Gastrocnemius medialis (tissue), 4 donors: ENCODE data around the gene POU2AF1.

Experiments
- POLR2A ChIP-seq, 2 donors: fragments of 450-650 bp; IDR thresholded peaks; one replicate each; pipeline ENCODE4 v1.6.1; 2017; ENCODE audit warnings: antibody characterized with exemption in 2 of 2, mild to moderate bottlenecking in 2 of 2, moderate library complexity in 2 of 2
- TF ChIP-seq, protein P1 (sequence below), 5 experiments: fragments of 450-650 bp in 3 of 5; fragments of 200-600 bp in 2 of 5; sonication (generic) in 2 of 5; IDR thresholded peaks in 4 of 5; conservative IDR thresholded peaks in 1 of 5; 1 replicate in 4 of 5; 2 replicates in 1 of 5; pipeline ENCODE4 v1.5.1; 2016 to 2019; ENCODE audit warnings: antibody characterized with exemption in 5 of 5, mild to moderate bottlenecking in 3 of 5, moderate library complexity in 3 of 5

DNA sequence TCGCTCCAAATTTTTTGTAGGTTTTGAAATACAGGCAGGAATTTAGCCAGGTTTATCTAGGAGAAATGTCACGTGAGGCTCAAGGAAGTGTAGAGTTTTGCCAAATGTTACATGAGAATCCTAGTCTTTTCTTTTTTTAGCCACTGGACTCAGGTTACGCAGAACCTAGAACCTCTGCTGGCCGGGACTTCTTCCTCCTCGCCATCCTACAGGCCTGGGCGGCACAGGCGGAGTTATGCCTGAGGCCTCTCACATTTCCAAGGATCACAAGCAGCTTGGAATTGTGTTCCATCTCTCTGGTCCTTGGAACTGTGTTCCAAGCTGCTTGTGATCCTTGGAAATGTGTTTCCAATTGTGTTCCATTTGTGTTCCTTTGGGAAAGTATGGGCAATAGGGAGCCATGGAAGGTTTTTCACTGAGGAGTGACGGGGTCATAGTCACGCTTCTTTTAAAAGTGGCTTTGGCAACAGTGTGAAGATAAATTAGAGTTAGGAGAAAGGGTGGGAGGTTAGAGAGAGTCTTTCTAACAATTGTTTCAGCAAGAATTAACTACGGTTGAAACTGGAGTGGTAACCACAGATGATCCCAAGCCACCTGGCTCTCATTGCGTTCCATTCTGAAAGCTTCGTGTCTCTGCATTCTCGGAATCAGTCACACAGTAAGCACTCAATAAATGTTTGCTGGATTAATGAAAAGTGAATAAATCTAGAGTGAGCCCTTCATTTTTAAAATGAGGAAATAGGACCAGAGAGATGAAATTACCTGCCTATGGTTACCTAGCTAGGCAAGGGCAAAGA lies 12.5 kb upstream of the POU2AF1 start:
- TF ChIP-seq, protein P1, sequence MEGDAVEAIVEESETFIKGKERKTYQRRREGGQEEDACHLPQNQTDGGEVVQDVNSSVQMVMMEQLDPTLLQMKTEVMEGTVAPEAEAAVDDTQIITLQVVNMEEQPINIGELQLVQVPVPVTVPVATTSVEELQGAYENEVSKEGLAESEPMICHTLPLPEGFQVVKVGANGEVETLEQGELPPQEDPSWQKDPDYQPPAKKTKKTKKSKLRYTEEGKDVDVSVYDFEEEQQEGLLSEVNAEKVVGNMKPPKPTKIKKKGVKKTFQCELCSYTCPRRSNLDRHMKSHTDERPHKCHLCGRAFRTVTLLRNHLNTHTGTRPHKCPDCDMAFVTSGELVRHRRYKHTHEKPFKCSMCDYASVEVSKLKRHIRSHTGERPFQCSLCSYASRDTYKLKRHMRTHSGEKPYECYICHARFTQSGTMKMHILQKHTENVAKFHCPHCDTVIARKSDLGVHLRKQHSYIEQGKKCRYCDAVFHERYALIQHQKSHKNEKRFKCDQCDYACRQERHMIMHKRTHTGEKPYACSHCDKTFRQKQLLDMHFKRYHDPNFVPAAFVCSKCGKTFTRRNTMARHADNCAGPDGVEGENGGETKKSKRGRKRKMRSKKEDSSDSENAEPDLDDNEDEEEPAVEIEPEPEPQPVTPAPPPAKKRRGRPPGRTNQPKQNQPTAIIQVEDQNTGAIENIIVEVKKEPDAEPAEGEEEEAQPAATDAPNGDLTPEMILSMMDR (IDR thresholded peaks at IDR 0.05 in 4 of 5, conservative IDR thresholded peaks at IDR 0.05 in 1 of 5), result no peak
- no peak for TF ChIP-seq POLR2A (IDR thresholded peaks at IDR 0.05)
